ENCODE data around the gene CEL.

GRCh38 chr9:133041958-133042357, 19.8 kb upstream of the CEL start:
- TF ChIP-seq POLR2A (IDR thresholded peaks at IDR 0.05): no peak
- TF ChIP-seq, protein P1, sequence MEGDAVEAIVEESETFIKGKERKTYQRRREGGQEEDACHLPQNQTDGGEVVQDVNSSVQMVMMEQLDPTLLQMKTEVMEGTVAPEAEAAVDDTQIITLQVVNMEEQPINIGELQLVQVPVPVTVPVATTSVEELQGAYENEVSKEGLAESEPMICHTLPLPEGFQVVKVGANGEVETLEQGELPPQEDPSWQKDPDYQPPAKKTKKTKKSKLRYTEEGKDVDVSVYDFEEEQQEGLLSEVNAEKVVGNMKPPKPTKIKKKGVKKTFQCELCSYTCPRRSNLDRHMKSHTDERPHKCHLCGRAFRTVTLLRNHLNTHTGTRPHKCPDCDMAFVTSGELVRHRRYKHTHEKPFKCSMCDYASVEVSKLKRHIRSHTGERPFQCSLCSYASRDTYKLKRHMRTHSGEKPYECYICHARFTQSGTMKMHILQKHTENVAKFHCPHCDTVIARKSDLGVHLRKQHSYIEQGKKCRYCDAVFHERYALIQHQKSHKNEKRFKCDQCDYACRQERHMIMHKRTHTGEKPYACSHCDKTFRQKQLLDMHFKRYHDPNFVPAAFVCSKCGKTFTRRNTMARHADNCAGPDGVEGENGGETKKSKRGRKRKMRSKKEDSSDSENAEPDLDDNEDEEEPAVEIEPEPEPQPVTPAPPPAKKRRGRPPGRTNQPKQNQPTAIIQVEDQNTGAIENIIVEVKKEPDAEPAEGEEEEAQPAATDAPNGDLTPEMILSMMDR (IDR thresholded peaks at IDR 0.05 in 8 of 11, conservative IDR thresholded peaks at IDR 0.05 in 3 of 11): no peak

All from spleen (tissue), 7 donors.